Right lobe of liver (tissue), 4 donors: ENCODE data around the gene REPIN1.

Experiments used
- CTCF ChIP-seq, 4 donors: fragments of 200-600 bp in 3 of 4; fragments of 450-650 bp in 1 of 4; IDR thresholded peaks; one replicate each; pipeline versions ENCODE4 v1.5.1 to v1.8.0; 2016 to 2022; ENCODE audit warnings: antibody characterized with exemption in 4 of 4, mild to moderate bottlenecking in 2 of 4
- POLR2A ChIP-seq: fragments of 450-650 bp; IDR thresholded peaks from one replicate; pipeline ENCODE4 v1.6.1; 2017; ENCODE audit warnings: antibody characterized with exemption, mild to moderate bottlenecking
- donor health status: DM: no; HTN: no; CAD: no.
- donor health status: DM: no; HTN: no; CAD: no.
- donor health status: DM: no; HTN: yes; CAD: no.

GRCh38 chr7:150421831-150422230 is 53.2 kb downstream of the REPIN1 start:
- TF ChIP-seq CTCF (IDR thresholded peaks at IDR 0.05): no peak
- TF ChIP-seq POLR2A: no peak
